GM18951 (cell line): ENCODE results near the gene PTPRN2.
"Not testable (repeated sequence)": the region's sequence is repeated elsewhere in the genome, so short reads cannot be mapped to it uniquely, and the experiment has no call there.

Experiments used
- POLR2A ChIP-seq: IDR thresholded peaks from 4 replicates; pipeline ENCODE4 v1.6.1; 2011; ENCODE audit warnings: mild to moderate bottlenecking; ENCODE audit not compliant: insufficient read length, insufficient read depth; ENCODE audit errors: extremely low read depth
- in situ Hi-C: fragments of 300-500 bp; cut with MboI; formaldehyde crosslinking; loops from one replicate; pipeline ENCODE4 v1.12.0; 2022; ENCODE audit warnings: low sequenced_read_pairs, mixed read lengths, inconsistent platforms; ENCODE audit not compliant: unreplicated experiment

Gene PTPRN2

GRCh38 chr7:157729566-157729965 is 858.1 kb downstream of the PTPRN2 start:
- no peak for TF ChIP-seq POLR2A
- in situ Hi-C loops = no loop called here

DNA sequence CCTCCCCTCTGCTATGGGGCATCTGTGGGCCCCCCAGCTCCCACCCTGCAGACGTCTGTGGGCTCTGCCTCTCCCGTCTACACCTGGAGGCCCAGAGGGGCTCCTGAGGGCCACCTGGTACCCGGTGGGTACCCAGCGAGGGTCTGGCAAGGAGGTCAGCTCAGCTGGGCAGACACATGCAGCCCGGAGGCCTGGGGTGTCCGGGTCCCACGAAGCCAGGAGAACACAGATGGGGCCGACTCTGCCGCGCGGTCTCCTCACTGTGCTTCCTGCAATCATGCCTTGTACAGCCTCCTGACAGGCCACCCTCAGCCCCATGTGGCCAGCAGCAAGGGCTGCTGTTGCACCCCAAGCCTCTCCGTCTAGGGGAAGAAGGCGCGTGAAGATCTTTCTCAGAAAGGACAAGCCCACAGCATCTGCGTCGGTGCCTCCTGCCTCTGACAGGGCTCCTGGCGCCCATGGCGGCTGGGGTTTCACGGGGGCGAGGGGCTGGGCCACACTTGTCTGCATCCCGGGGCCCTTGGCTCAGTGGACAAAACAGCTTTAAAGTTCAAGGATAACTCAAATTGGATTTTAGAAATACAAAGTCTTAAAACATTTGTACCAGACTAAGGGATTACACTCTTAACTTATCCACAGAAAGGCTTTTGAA is 859.5 kb downstream of the PTPRN2 start:
- no peak for TF ChIP-seq POLR2A
- in situ Hi-C loops = no loop called here

- TF ChIP-seq POLR2A = no peak
- in situ Hi-C loops = no loop called here
Observed at GRCh38 chr7:157726764-157727163, 860.9 kb downstream of the PTPRN2 start.

- in situ Hi-C loops = not testable (repeated sequence)
Observed at GRCh38 chr7:157725312-157725711, 862.3 kb downstream of the PTPRN2 start.

- no peak for TF ChIP-seq POLR2A
- in situ Hi-C loops = no loop called here
Observed at GRCh38 chr7:157723205-157723604, 864.4 kb downstream of the PTPRN2 start.

- in situ Hi-C loops = no loop called here
Observed at GRCh38 chr7:157722137-157723060, 865.2 kb downstream of the PTPRN2 start.

GRCh38 chr7:157721468-157722136 is 866.0 kb downstream of the PTPRN2 start:
- no peak for TF ChIP-seq POLR2A

More at GRCh38 chr7:157722137-157723060, 865.2 kb downstream of the PTPRN2 start:
- no peak for TF ChIP-seq POLR2A

GRCh38 chr7:157719705-157720655 is 867.6 kb downstream of the PTPRN2 start:
- in situ Hi-C loops = no loop called here
- no peak for TF ChIP-seq POLR2A

More at GRCh38 chr7:157721468-157722136, 866.0 kb downstream of the PTPRN2 start:
- in situ Hi-C loops = no loop called here

DNA sequence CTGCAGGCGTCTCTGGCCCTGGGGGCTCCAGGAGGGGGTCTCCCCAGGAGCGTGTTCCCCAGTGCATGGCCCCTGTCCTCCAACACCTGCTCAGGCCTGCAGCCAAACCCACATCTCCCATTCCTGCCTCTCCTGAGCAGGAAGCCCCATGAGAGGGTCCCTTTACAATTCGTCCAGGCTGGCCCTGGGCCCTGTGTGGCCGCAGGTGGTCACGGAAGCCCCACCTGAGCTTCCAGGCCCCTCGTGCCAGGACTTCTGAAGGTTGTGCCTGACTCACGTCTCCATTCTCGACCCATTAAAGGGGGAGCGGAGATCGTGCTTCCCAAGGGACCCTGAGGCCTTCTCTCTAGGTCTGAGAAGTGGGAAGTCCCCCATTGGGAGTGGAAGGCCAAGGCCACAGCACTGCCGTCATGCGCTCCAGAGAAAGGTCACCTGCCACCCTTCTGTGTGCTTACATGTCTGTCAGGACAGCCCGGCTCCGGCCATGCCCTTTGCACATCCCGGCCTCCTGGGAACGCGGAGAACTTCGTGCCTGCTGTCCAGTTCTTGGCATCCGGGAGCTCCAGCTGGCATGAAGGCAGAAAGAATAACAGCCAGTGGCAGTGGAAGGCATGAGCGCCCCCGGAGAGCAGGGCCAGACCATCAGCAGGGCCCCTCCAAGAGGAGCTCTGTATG is 868.5 kb downstream of the PTPRN2 start:
- no peak for TF ChIP-seq POLR2A
- in situ Hi-C loops = no loop called here

DNA sequence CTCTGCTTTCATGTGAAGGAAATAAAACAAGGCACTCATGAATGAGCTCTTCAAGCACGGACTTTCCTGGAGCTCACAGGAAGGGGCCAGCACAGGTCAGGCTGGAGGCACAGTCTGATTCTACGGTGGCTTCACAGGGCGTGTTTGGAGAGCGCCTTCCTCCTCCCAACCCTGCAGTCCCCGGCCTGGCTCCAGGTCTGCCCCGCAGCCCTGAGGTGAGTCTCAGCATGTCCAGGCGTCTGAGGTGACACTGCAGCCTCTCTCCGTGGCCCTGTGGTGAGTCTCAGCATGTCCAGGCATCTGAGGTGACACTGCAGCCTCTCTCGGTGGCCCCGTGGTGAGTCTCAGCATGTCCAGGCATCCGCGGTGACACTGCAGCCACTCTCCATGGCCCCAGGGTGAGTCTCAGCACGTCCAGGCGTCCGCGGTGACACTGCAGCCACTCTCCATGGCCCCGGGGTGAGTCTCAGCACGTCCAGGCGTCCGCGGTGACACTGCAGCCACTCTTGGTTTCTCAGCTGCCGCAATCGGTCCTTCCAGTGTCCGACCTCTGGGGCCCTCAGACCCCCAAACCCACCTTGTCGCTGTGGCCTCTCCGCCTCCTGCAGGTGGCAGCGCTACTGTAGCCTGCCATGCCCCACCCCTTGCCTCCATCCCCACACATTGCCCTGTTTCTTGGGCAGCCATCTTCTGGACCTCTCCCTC is 869.2 kb downstream of the PTPRN2 start:
- no peak for TF ChIP-seq POLR2A
- in situ Hi-C loops = no loop called here
